BLaER1 treated with 17β-estradiol and CSF1 and Interleukin-3, amounts not matched to agents 10 nM and 100 nM (cell line): ENCODE measurements around the gene ANKRD34A.
"Not testable (repeated sequence)": the region's sequence is repeated elsewhere in the genome, so short reads cannot be mapped to it uniquely, and the experiment has no call there.

Source experiments
- H3K27ac ChIP-seq, 11 experiments: shearing (Covaris generic); formaldehyde crosslinking; 2 replicates each; pipeline ENCODE4 v1.8.1; 2022
- H3K27me3 ChIP-seq, 11 experiments: shearing (Covaris generic); formaldehyde crosslinking; 2 replicates each; pipeline ENCODE4 v1.8.1; 2022
- H3K36me3 ChIP-seq, 11 experiments: shearing (Covaris generic); formaldehyde crosslinking; 2 replicates each; pipeline ENCODE4 v1.8.1; 2022
- H3K4me1 ChIP-seq, 10 experiments: shearing (Covaris generic); formaldehyde crosslinking; 2 replicates each; pipeline ENCODE4 v1.8.1; 2022
- H3K4me2 ChIP-seq, 11 experiments: shearing (Covaris generic); formaldehyde crosslinking; 2 replicates each; pipeline ENCODE4 v1.8.1; 2022
- H3K4me3 ChIP-seq, 10 experiments: shearing (Covaris generic); formaldehyde crosslinking; 2 replicates each; pipeline ENCODE4 v1.8.1; 2022
- H3K9ac ChIP-seq, 11 experiments: shearing (Covaris generic); formaldehyde crosslinking; 2 replicates each; pipeline ENCODE4 v1.8.1; 2022
- H3K9me3 ChIP-seq, 11 experiments: shearing (Covaris generic); formaldehyde crosslinking; replicated peaks in 1 of 11; 2 replicates each; pipeline ENCODE4 v1.8.1; 2022
- H4K20me1 ChIP-seq, 11 experiments: shearing (Covaris generic); formaldehyde crosslinking; 2 replicates each; pipeline ENCODE4 v1.8.1; 2022
- Cebpa-rat ChIP-seq, 11 experiments: shearing (Covaris generic); IDR thresholded peaks; 2 replicates each; pipeline ENCODE4 v1.8.1; 2022

ANKRD34A gene

DNA sequence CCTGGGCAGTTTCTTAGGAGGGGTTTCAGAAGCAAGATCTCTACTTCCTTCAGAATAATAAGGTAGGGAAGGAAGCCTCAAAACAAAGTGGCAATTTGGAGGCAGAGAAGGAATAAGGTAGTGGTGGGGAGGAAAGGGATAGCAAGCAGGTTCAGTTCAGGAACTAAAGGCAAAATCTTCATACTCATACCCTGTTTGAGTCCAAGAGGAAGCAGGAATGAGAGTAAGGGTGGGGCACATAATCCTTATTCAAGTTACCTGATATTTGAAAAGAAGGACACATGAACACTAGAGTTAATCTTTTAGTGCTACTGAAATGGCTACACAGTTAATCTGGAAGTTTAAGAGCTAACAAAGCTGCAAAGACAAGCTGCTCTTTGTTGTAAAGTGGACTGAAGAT is 28.7 kb downstream of the ANKRD34A start:
- TF ChIP-seq Cebpa-rat (IDR thresholded peaks at IDR 0.05), result no peak
- Histone ChIP-seq H3K4me1 (peaks cover 12 to 18% (median 16%) of the 10 kb centered on the region in 10 experiments), H3K4me3 (no peak overlapping the region), H3K36me3 (peaks cover 30 to 75% (median 54%) of the 10 kb centered on the region in 11 experiments), H3K9ac (no peak overlapping the region), H3K27ac (no peak overlapping the region), H4K20me1 (no peaks in the 10 kb centered on the region), H3K4me2 (no peak overlapping the region), H3K9me3 (no peaks in the 10 kb centered on the region), H3K27me3 (no peaks in the 10 kb centered on the region)

DNA sequence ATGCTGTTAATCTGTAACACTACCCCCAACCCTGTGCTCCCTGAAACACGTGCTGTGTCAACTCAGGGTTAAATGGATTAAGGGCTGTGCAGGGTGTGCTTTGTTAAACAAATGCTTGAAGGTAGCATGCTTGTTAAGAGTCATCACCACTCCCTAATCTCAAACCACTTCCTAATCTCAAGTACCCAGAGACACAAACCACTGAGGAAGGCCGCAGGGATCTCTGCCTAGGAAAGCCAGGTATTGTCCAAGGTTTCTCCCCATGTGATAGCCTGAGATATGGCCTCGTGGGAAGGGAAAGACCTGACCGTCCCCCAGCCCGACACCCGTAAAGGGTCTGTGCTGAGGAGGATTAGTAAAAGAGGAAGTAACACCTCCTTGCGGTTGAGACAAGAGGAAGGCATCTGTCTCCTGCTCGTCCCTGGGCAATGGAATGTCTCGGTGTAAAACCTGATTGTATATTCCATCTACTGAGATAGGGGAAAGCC is 31.8 kb downstream of the ANKRD34A start:
- H3K9ac ChIP-seq, H3K27me3 ChIP-seq, H3K4me3 ChIP-seq, H3K9me3 ChIP-seq, H4K20me1 ChIP-seq: not testable (repeated sequence)
- Histone ChIP-seq H3K4me1 (peaks cover 19 to 28% (median 25%) of the 10 kb centered on the region in 10 experiments), H3K36me3 (peaks cover 22 to 47% (median 38%) of the 10 kb centered on the region in 11 experiments), H3K4me2 (peak overlapping the region; percentile 29 to 68 (median 58); a peak in 21 of 22 replicates), H3K27ac (peak overlapping the region in 5 of 11 experiments; percentile 3 to 45 (median 25); a peak in 5 of 22 replicates)

DNA sequence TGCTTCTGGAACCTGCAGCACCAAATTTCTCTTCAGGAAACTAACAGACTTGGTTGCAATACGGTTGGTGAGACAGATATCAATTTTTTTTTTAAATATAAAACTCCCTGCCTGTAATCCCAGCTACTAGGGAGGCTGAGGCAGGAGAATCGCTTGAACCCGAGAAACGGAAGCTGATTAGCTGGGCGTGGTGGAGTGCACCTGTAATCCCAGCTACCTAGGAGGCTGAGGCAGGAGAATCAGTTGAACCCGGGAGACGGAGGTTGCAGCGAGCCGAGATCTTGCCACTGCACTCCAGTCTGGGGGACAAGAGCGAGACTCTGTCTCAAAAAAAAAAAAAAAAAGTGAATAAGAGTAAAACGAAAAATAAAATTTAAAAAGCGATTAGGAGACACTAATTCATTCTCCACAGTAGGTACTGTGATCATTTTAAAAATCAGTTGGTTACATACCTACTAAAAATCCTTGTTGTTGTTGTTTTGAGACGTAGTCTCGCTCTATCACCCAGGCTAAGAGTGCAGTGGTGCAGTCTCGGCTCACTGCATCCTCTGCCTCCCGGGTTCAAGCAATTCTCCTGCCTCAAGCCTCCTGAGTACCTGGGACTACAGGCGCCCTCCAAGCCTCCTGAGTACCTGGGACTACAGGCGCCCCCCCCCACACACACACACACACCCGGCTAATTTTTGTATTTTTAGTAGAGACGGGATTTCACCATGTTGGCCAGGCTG is 36.3 kb downstream of the ANKRD34A start:
- Histone ChIP-seq H3K27me3 (no peaks in the 10 kb centered on the region), H3K27ac (peak overlapping the region; percentile 94 to 100 (median 96)), H3K9ac (peak overlapping the region; percentile 90 to 99 (median 94)), H3K4me2 (peak overlapping the region; percentile 82 to 97 (median 89)), H4K20me1 (peaks cover 0 to 14% (median 0%) of the 10 kb centered on the region in 11 experiments; a peak in 4 of 22 replicates), H3K36me3 (peaks cover 15 to 29% (median 25%) of the 10 kb centered on the region in 11 experiments), H3K4me1 (peaks cover 26 to 35% (median 28%) of the 10 kb centered on the region in 10 experiments), H3K9me3 (no peaks in the 10 kb centered on the region), H3K4me3 (peak overlapping the region; percentile 74 to 94 (median 80))
- no peak for TF ChIP-seq Cebpa-rat (IDR thresholded peaks at IDR 0.05)

DNA sequence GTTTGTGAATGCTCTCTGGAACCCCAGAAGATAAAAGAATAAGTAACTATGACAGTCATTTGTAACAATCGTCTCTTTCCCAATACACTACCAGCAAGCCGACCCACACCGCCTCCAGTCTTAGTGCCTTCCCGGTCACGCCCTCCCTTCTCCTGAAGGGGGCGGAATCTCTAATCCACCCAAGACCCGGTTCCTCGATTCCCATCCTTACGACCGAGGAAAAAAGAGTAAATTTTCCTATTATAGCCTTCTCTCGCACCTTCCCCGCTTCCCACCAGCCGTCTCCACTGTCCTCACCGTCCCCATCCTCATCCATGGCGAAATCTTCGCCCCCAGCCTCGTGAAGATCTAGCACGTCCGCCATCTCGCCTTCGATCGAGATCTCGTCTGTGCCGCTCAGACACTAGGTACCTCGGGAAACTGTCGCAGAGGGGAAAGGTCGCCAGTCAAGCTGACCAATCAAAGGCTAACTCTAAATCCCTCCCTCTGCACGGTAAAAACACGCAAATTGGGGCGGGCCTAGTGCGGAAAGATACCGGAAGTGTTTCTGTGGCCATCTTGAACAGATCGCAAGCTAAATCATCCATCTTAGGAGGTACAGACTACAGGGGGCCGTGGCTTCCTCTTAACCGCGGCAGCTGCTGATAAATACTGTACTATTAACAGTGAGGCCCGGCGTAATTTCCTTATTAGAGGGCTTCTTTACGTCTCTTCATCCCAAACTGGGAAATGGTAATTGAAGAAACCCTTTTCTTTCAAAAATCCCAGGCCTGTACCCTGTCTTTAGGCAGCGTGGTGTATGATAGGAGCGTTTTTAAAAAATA is 37.1 kb downstream of the ANKRD34A start, which contains the start of gene RBM8A:
Gene RBM8A, minus strand, starts transcription at position 422 of the 824 bp plus-strand sequence. Its CDS starts 58 bp downstream, at position 364.
- Histone ChIP-seq H3K4me1 (peaks cover 18 to 32% (median 24%) of the 10 kb centered on the region in 10 experiments), H3K4me2 (peak within 1 kb of the TSS; percentile 87 to 97 (median 93)), H4K20me1 (peaks cover 0 to 14% (median 0%) of the 10 kb centered on the region in 11 experiments; a peak in 4 of 22 replicates), H3K9me3 (no peaks in the 10 kb centered on the region), H3K36me3 (peaks cover 23 to 36% (median 31%) of the 10 kb centered on the region in 11 experiments), H3K9ac (peak within 1 kb of the TSS; percentile 90 to 99 (median 94)), H3K27ac (peak within 1 kb of the TSS; percentile 94 to 100 (median 96)), H3K27me3 (no peaks in the 10 kb centered on the region), H3K4me3 (peak within 1 kb of the TSS; percentile 74 to 94 (median 80))
- TF ChIP-seq Cebpa-rat (IDR thresholded peaks at IDR 0.05), result no peak

DNA sequence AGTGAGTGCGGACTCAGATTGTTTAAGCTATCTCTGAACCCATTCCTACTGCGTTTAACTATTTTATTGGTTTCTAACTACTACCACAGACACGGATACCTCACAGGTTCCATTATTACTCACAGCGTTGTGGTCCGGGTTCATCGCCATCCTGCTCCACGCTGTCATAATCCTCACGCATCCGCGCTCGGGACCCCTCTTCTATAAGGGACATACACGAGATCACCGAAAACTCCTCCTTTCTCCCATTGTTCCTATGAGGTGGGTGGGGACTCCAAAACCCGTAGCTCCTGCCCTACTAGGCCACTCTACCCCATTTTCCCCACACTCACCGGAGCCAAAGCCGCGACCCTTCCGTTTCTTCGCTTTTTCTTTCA is 37.7 kb downstream of the ANKRD34A start:
- Histone ChIP-seq H3K27ac (peak overlapping the region; percentile 94 to 100 (median 96)), H3K9ac (peak overlapping the region; percentile 90 to 99 (median 94)), H3K4me3 (peak overlapping the region; percentile 74 to 94 (median 80)), H3K27me3 (no peaks in the 10 kb centered on the region), H3K36me3 (peaks cover 25 to 36% (median 31%) of the 10 kb centered on the region in 11 experiments), H3K9me3 (no peaks in the 10 kb centered on the region), H3K4me2 (peak overlapping the region; percentile 84 to 97 (median 92)), H3K4me1 (peaks cover 17 to 30% (median 24%) of the 10 kb centered on the region in 10 experiments), H4K20me1 (peaks cover 0 to 14% (median 0%) of the 10 kb centered on the region in 11 experiments; a peak in 4 of 22 replicates)
- TF ChIP-seq Cebpa-rat (IDR thresholded peaks at IDR 0.05), result no peak

DNA sequence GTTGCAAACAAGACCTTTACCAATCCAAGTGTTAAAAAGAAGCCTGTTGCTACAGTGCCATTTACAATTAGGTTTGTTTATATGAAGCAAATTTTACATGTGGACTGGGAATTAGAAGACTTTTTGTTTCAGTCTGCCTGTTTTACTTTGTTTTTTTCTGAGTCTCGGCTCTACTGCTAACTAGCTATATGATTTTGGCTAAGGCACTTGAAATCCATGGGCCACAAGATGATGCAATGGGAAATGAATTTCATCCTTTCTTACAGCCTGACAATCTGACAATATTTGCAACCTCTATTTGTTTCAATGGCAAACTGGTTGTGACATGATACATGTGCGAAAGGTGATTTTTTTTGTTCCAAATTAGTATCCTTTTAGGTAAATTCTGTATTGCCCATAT is 42.1 kb downstream of the ANKRD34A start:
- H3K36me3 ChIP-seq, result peaks cover 25 to 36% (median 32%) of the 10 kb centered on the region in 11 experiments
- H3K4me2 ChIP-seq, result no peak overlapping the region
- no peak overlapping the region for H3K9ac ChIP-seq
- H3K27ac ChIP-seq, result no peak overlapping the region
- TF ChIP-seq Cebpa-rat (IDR thresholded peaks at IDR 0.05), result 0 out of 22 replicates have a peak, but pooled peaks of 1 of the 11 experiments have one; percentile 17
- H3K27me3 ChIP-seq, result no peaks in the 10 kb centered on the region
- peaks cover 26 to 37% (median 33%) of the 10 kb centered on the region in 10 experiments for H3K4me1 ChIP-seq
- H4K20me1 ChIP-seq, result peaks cover 0 to 14% (median 0%) of the 10 kb centered on the region in 11 experiments; a peak in 4 of 22 replicates
- H3K9me3 ChIP-seq, result no peaks in the 10 kb centered on the region
- H3K4me3 ChIP-seq, result no peak overlapping the region

DNA sequence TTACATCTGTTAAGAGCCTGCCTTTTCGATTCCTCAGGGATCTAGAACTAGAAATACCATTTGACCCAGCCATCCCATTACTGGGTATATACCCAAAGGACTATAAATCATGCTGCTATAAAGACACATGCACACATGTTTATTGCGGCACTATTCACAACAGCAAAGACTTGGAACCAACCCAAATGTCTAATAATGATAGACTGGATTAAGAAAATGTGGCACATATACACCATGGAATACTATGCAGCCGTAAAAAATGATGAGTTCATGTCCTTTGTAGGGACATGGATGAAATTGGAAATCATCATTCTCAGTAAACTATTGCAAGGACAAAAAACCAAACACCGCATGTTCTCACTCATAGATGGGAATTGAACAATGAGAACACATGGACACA is 44.1 kb downstream of the ANKRD34A start:
- not testable (repeated sequence) for H3K9me3 ChIP-seq, H3K27ac ChIP-seq, H3K27me3 ChIP-seq, H3K9ac ChIP-seq, H4K20me1 ChIP-seq, H3K4me3 ChIP-seq
- Histone ChIP-seq H3K4me2 (peak overlapping the region in 8 of 11 experiments; percentile 97 to 100 (median 99); a peak in 10 of 22 replicates), H3K36me3 (peaks cover 31 to 44% (median 36%) of the 10 kb centered on the region in 11 experiments), H3K4me1 (peaks cover 23 to 36% (median 32%) of the 10 kb centered on the region in 10 experiments)

DNA sequence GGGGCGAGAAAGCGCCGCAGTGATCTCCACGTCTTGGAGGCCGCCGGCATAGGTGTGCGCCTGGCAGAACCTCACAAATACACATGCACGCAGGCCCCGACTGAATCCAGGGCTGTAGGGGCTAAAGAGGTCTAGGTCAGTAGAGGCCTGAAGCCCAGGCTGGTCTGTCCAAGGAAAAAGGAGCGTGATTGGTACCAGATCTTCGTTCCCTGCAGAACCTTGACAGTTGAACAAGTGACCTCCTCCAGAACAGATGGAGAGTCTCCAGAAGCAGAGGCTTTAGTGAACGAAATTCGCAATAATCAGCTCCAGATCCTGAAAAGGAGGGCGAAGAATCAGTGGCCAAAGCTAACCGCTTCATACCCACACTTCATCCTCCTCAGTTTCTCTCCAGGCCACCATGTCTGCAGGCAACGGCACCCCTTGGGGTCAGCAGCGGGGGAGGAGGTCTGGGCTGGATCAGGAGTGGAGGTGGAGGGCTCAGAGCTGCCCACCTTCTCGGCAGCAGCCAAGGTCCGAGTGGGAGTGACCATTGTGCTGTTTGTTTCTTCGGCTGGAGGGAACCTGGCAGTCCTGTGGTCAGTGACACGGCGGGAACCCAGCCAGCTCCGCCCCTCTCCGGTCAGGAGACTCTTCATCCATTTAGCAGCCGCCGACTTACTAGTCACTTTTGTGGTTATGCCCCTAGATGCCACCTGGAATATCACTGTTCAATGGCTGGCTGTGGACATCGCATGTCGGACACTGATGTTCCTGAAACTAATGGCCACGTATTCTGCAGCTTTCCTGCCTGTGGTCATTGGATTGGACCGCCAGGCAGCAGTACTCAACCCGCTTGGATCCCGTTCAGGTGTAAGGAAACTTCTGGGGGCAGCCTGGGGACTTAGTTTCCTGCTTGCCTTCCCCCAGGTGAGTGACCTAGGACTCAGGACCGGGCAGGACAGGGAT is 45.1 kb downstream of the ANKRD34A start:
- H3K4me1 ChIP-seq, result peaks cover 23 to 36% (median 32%) of the 10 kb centered on the region in 10 experiments
- H3K9me3 ChIP-seq, result no peaks in the 10 kb centered on the region
- peak overlapping the region; percentile 74 to 89 (median 83); a peak in 20 of 22 replicates for H3K27ac ChIP-seq
- H3K4me2 ChIP-seq, result peak overlapping the region; percentile 97 to 100 (median 99)
- H3K9ac ChIP-seq, result peak overlapping the region; percentile 83 to 95 (median 89)
- TF ChIP-seq Cebpa-rat (IDR thresholded peaks at IDR 0.05), result no peak
- no peaks in the 10 kb centered on the region for H3K27me3 ChIP-seq
- peak overlapping the region; percentile 77 to 96 (median 92) for H3K4me3 ChIP-seq
- no peaks in the 10 kb centered on the region for H4K20me1 ChIP-seq
- peaks cover 40 to 51% (median 46%) of the 10 kb centered on the region in 11 experiments for H3K36me3 ChIP-seq
